HG03060 (cell line): ENCODE data around the gene ZNF783.
"Not testable (repeated sequence)": the region's sequence is repeated elsewhere in the genome, so short reads cannot be mapped to it uniquely, and the experiment has no call there.

Source experiments
- ATAC-seq: cut with Tn5 transposase; IDR thresholded peaks from one replicate; pipeline ENCODE4 v1.9.1; 2021; ENCODE audit warnings: low read depth, moderate number of reproducible peaks; ENCODE audit not compliant: unreplicated experiment

ZNF783 gene

DNA sequence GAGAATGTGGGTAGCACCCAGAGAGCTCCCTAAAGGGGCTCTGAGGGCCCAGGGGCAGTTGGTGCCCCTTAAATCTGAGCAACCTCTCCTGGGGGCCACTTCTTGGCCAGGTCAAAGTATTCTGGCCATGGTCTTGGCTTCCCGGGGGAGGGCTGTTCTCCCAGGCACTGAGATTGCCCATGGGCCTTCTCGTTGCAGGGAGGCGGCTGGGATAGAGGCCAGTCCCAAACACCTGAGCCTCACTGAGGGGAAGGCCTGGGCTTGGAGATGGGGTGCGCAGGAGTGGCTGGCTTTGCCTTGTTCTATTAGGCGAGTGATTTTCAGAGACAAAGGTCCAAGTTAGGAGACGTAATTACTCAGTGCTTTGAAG lies 33.5 kb downstream of the ZNF783 start:
- ATAC-seq, result no peak

- no peak for ATAC-seq
These were observed 34.4 kb downstream of the ZNF783 start for GRCh38 chr7:149296368-149296767.

GRCh38 chr7:149297034-149297755 lies 35.2 kb downstream of the ZNF783 start:
- no peak for ATAC-seq

DNA sequence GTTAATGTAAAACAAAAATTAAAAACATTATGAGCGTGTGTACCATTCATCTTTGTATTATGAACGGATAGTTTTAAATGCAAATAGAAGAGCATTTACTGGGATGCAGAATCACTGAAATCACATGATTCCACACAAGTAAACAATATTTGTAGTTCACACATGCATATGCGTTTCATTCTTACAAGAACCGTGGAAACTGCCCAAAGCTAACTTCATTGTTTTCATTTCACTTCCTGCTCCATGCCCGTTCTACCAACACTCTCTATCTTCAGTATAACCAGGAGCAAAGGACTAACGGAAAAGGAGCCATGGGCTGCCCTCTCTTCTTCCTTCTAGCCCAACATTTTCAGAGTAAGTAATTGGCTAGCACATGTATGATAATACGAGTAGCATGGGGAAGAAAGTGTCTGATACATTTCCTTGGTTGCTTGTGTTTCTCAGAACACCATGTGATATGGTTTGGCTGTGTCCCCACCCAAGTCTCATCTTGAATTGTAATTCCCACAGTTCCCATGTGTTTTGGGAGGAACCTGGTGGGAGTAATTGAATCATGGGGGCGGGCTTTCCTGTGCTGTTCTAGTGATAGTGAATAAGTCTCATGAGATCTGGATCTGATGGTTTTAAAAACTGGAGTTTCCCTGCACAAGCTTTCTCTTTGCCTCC lies 38.8 kb downstream of the ZNF783 start:
- ATAC-seq, result no peak

DNA sequence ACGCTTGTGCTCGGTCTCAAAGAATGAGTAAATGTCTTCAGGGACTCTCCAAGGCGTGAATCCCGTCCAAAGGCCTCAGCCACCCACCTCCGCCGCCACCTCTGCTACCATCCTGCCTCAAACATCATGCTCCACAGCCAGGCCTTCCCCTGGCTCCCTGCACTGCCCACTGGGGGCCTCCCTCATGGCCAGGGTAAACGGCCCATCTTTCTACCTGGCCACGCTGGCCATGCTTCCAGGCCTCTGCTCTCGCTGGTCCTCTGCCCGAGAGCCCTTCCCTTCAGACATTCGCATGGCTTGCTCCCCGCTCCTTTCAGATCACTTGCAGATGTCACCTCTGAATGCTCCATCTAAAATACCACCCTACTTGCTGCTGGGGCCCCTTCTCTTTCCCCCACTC lies 40.2 kb downstream of the ZNF783 start:
- ATAC-seq, result no peak

DNA sequence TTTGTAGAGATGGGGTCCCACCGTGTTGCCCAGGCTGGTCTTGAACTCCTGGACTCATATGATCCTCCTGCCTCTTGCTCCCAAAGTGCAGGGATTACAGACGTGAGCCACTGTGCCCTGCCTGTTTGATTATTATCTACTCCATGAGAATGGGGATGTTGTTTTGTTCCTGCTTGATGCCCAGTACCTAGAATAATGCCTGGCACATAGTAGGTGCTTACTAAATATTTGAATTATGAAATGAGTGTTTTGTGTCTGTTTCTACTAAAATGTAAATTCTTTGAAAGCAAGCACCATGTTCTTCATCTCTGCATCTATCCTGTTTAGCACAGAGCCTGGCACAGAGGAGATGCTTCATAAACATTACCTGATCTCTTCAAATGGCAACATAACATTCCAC lies 40.9 kb downstream of the ZNF783 start:
- no peak for ATAC-seq

- ATAC-seq, result no peak
These were observed 42.0 kb downstream of the ZNF783 start for GRCh38 chr7:149304006-149304405.

DNA sequence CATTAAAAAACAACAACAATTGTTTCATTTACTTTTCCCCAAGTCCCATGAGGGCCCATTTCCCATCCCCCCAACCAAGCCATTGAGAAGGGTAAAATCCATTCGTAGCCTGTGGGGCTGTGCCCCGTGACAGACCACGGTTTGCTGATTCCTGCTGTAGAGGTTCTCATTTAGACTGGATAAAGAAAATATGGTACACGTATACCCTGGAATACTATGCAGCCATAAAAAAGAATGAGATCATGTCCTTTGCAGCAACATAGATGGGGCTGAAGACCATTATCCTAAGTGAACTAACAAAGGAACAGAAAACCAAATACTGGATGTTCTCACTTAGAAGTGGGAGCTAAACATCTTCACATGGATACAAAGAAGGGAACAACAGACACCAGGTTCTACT lies 44.9 kb downstream of the ZNF783 start:
- no peak for ATAC-seq

DNA sequence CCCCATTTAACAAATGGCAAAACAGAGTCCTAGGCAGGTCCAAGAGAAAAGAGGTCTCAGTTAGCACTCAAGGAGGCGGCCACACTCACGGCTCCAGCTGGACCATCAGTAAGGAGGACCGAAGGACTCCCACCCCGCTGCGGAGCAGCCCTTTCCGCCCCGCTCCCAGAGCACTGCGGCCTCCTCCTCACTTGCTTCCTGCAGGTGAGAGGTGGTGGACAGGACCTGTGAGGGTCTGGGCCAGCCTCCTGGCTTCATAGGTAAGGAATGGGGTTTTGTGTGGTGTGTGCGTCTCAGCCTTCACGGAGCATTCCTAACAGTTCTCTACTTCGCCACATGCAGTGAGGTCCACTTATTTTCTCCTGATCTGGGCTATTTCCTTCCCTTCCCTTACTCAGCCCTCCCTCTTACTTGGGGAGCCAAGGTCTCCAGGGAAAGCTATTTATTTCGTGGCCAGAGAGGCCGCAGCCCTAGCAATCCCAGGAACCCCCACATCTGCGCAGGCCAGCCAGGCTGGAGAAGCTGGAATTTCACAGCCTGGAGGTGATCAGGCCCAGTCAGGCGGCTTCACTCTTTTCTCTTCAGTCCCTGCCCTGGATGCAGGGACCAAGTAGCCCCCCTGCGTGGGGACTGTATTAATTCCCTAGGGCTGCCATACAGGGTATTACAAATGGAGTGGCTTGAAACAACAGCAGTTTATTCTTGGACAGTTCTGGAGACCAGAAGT lies 45.9 kb downstream of the ZNF783 start:
- ATAC-seq, result no peak

DNA sequence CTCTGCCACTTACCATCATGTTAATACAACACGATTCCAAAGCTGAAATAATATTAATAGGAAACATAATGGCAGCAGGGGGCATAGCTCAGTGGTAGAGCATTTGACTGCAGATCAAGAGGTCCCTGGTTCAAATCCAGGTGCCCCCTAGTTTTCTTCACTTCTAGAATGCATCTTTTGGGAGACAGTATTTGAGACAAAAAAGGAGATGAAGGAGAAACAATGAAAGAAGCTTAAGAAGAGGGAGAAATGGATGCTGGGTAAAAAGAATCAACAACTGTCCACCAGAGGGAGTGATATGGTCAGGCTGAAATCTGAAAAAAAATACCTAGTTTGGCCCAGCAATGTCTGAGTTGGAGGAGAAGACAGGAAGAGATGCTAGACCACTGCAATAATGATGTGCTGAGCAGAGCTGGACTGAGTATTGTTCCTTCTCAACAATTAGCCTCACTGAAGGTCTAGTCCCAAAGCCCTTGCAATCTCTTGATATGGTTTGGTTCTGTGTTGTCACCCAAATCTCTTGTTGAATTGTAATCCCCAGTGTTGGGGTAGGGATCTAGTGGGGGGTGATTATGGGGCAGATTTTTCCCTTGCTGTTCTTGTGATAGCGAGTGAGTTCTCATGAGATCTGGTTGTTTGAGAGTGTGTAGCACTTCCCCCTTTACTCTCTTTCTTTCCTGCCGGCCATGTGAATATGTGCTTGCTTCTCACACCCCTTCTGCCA lies 48.3 kb downstream of the ZNF783 start:
- ATAC-seq, result no peak

DNA sequence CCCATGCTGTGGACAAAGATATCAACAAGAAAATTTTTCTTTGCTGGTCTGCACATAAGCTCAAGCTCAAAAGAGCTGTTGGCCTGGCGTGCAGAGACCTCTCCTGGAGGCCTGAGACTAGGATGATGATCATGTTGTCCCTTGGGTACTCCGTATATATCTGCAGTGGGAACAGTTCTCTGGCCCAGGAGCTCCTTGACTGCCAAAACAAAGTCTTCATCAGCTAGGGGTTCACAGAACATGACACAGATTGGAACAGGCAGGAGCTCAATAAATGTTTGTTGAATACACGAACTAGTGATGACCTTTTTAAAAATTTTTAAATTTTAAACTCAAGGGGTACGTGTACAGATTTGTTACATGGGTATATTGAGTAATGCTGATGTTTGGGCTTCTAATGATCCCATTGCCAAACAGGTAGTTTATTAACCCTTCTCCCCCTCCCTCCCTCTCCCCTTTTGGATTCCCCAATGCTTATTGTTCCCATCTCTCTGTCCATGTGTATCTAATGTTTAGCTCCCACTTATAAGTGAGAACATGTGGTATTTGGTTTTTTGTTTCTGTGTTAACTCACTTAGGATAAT lies 49.1 kb downstream of the ZNF783 start:
- ATAC-seq, result no peak

GRCh38 chr7:149313981-149314380 lies 52.0 kb downstream of the ZNF783 start:
- ATAC-seq, result no peak

GRCh38 chr7:149316606-149317005 lies 54.6 kb downstream of the ZNF783 start:
- no peak for ATAC-seq

DNA sequence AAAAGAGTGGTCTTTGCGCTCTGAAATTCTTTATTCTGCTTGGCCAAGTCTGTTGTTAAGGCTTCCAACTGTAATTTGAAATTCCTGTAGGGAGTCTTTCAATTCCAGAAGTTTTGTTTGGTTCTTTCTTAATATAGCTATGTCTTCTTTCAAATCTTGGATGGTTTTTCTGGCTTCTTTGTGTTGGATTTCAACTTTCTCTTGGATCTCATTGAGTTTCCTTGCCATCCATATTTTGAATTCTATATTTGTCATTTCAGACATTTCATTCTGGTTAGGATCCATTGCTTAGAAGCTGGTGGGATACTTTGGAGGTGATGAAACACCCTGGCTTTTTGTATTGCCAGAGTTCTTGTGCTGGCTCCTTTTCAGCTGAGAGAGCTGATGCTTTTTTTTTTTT lies 55.5 kb downstream of the ZNF783 start:
- ATAC-seq, result no peak

DNA sequence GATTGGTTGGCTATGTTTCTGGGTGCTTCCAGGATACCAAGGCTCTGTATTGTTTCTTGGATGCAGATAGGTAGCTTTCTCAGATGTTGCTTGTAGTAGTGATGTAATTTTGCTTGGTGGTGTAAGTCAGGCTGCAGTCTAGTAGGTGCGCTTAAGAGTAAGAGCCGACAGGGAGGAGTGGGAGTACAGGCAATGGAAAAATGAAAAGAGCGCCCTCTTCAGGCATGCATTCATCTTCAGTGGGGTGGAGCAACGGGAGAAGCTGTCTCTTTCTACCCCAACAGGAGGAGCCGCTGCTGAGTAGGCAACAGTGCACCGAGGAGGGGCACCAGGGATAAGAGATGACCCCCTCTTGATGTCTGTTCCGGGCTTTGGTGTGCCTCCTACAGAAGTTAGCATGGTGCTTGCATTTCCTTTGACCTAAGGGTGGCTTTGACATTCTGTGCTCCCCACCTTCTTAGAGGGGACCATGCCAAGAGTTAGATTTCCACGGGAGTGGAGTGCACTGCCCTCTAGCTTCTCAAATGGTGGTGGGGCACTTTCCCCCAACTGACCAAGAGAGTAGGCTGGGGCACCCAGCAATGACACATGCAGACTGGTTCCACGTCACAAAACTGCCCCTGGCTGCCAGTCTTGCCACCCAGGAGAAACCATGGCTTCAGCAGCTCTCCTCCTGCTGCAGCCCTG lies 56.1 kb downstream of the ZNF783 start:
- no peak for ATAC-seq

DNA sequence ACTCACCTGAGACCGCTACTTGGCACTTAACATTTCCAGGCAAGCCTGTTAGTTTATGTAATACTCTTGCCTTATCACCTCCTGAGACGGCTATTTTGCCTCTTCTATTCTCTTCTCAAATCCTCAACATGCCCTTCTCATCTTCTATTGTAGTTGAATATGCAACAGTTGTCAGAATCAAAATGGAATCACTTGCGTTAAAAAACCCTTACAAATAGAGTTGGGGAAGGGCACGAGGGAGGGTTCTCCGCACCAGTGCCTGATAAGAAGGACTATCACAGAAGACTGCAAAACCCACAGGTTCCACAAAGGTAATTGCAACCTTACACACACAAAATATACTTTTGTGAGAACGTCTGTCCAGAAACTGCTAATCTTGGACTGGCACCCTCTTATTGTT lies 57.4 kb downstream of the ZNF783 start:
- no peak for ATAC-seq

- no peak for ATAC-seq
These were observed 58.5 kb downstream of the ZNF783 start for GRCh38 chr7:149320313-149321124.

- ATAC-seq, result not testable (repeated sequence)
These were observed 59.3 kb downstream of the ZNF783 start for GRCh38 chr7:149321125-149321905.
